HCT116 (cell line): ENCODE data around the gene UTF1. TPM values are rescaled to one million over a fixed set of nuclear protein-coding genes. Genes with fewer than 3 reads are reported as not detected.

Experiments used
- ATAC-seq: fragments of 200-7000 bp; cut with Tn5 transposase; 2 replicates; pipeline ENCODE4 v1.9.1; 2020; ENCODE audit warnings: mild to moderate bottlenecking, moderate library complexity
- BruUV-seq: library from RNA; stranded (reverse); fragments of 400-500 nt; replicated peaks from 2 replicates; lab custom pipeline; 2021; lab: Mats Ljungman, UMichigan
- CTCF ChIA-PET: fragments of 300-600 bp; sonication (Branson Sonifier 250); formaldehyde crosslinking; loops from one replicate; lab custom pipeline; 2021; ENCODE audit warnings: antibody characterized with exemption; lab: Charles Lee
- POLR2A ChIA-PET: fragments of 300-600, 350-600 bp; sonication (Branson Sonifier 250); formaldehyde crosslinking; loops from one replicate; lab custom pipeline; 2021; ENCODE audit warnings: antibody characterized with exemption; lab: Charles Lee
- RAD21 ChIA-PET, 2 experiments: fragments of 300-600 bp; sonication (Branson Sonifier 250); formaldehyde crosslinking; loops; one replicate each; lab custom pipeline; 2023; ENCODE audit warnings: low total read pairs in 2 of 2; ENCODE audit not compliant: uncharacterized antibody in 2 of 2, unreplicated experiment in 2 of 2, low non-redundant PET in 1 of 2; lab: Charles Lee
- DNase-seq: peaks from one replicate; pipeline ENCODE4 v3.0.0-alpha.2; 2010; ENCODE audit warnings: low read depth, low spot score
- H2AFZ ChIP-seq: fragments of 200-600 bp; shearing (Covaris generic), sonication (generic); 2 replicates; pipeline ENCODE4 v1.6.1; 2017; ENCODE audit warnings: low read depth, mixed run types, mixed read lengths, antibody characterized with exemption, low read length; ENCODE audit not compliant: poor library complexity, severe bottlenecking
- H3K27ac ChIP-seq: 2 replicates; pipeline ENCODE4 v1.5.1; 2012; ENCODE audit warnings: low read depth, low read length
- H3K27me3 ChIP-seq: fragments of 200-600 bp; sonication (generic); 2 replicates; pipeline ENCODE4 v1.6.1; 2016; ENCODE audit warnings: mixed run types, low read length, mixed read lengths; ENCODE audit not compliant: insufficient read depth
- H3K36me3 ChIP-seq, 2 experiments: fragments of 200-500 bp in 1 of 2; fragments of 200-600 bp in 1 of 2; sonication (Bioruptor generic) in 1 of 2; sonication (generic) in 1 of 2; 2 replicates each; pipeline versions ENCODE4 v1.5.1 to v1.6.1; 2014 to 2016; ENCODE audit warnings: low read length in 2 of 2, inconsistent platforms in 1 of 2, mixed read lengths in 1 of 2, mixed run types in 1 of 2; ENCODE audit not compliant: insufficient read depth in 2 of 2, control insufficient read depth in 1 of 2
- H3K4me1 ChIP-seq, 2 experiments: fragments of 200-600 bp in 1 of 2; sonication (generic) in 1 of 2; 2 replicates each; pipeline versions ENCODE4 v1.5.1 to v1.6.1; 2012 to 2017; ENCODE audit warnings: low read length in 2 of 2, inconsistent platforms in 1 of 2, mild to moderate bottlenecking in 1 of 2, mixed read lengths in 1 of 2, mixed run types in 1 of 2, moderate library complexity in 1 of 2; ENCODE audit not compliant: insufficient read depth in 2 of 2, control insufficient read depth in 1 of 2
- H3K4me2 ChIP-seq: fragments of 200-600 bp; sonication (generic); 2 replicates; pipeline ENCODE4 v1.6.1; 2017; ENCODE audit warnings: mixed run types, low read length, mixed read lengths
- H3K4me3 ChIP-seq, 2 experiments: fragments of 200-600 bp in 1 of 2; sonication (generic) in 1 of 2; replicated peaks in 1 of 2; 2 replicates each; pipeline ENCODE4 v1.5.1; 2011 to 2016; ENCODE audit warnings: low read length in 2 of 2, control low read depth in 1 of 2, low read depth in 1 of 2, mild to moderate bottlenecking in 1 of 2, mixed read lengths in 1 of 2, mixed run types in 1 of 2
- H3K79me2 ChIP-seq: fragments of 200-600 bp; sonication (generic); 2 replicates; pipeline ENCODE4 v1.6.1; 2017; ENCODE audit warnings: mild to moderate bottlenecking, mixed run types, low read length, moderate library complexity, mixed read lengths; ENCODE audit not compliant: insufficient read depth
- H3K9ac ChIP-seq: fragments of 200-600 bp; sonication (generic); 2 replicates; pipeline ENCODE4 v1.6.1; 2016; ENCODE audit warnings: low read length, mixed read lengths
- H3K9me2 ChIP-seq: fragments of 200-600 bp; sonication (generic), shearing (Covaris generic); 2 replicates; pipeline ENCODE4 v1.6.1; 2017; ENCODE audit warnings: mixed run types, mild to moderate bottlenecking, moderate library complexity; ENCODE audit not compliant: insufficient read depth
- H3K9me3 ChIP-seq, 2 experiments: fragments of 200-500 bp in 1 of 2; fragments of 200-600 bp in 1 of 2; sonication (Bioruptor generic) in 1 of 2; sonication (generic) in 1 of 2; 2 replicates each; pipeline ENCODE4 v1.6.1; 2014 to 2017; ENCODE audit warnings: low read length in 2 of 2, mixed read lengths in 2 of 2, inconsistent platforms in 1 of 2, low read depth in 1 of 2, mild to moderate bottlenecking in 1 of 2, mixed run types in 1 of 2, moderate library complexity in 1 of 2; ENCODE audit not compliant: control insufficient read depth in 1 of 2, insufficient read depth in 1 of 2
- H4K20me1 ChIP-seq: fragments of 200-600 bp; sonication (generic), shearing (Covaris generic); 2 replicates; pipeline ENCODE4 v1.6.1; 2017; ENCODE audit warnings: mixed run types, mild to moderate bottlenecking, moderate library complexity; ENCODE audit not compliant: insufficient read depth
- CEBPB ChIP-seq: IDR thresholded peaks from 2 replicates; pipeline ENCODE4 v1.6.1; 2012; ENCODE audit warnings: low read depth
- EZH2 ChIP-seq: fragments of 200-600 bp; sonication (generic); IDR thresholded peaks from 2 replicates; pipeline ENCODE4 v1.6.1; 2017; ENCODE audit warnings: antibody characterized with exemption, mixed run types
- EZH2phosphoT487 ChIP-seq: fragments of 200-600 bp; IDR thresholded peaks from 2 replicates; pipeline ENCODE4 v1.6.1; 2018; ENCODE audit warnings: antibody characterized with exemption, borderline replicate concordance
- JUND ChIP-seq: IDR thresholded peaks from 2 replicates; pipeline ENCODE4 v1.6.1; 2012
- POLR2AphosphoS5 ChIP-seq: IDR thresholded peaks from 2 replicates; pipeline ENCODE4 v1.6.1; 2011; ENCODE audit warnings: mild to moderate bottlenecking, low read depth, low read length, moderate library complexity
- RAD21 ChIP-seq: IDR thresholded peaks from 2 replicates; pipeline ENCODE4 v1.6.1; 2012; ENCODE audit warnings: low read depth, mild to moderate bottlenecking
- SIN3A ChIP-seq: IDR thresholded peaks from 2 replicates; pipeline ENCODE4 v1.6.1; 2012; ENCODE audit warnings: low read depth
- SP1 ChIP-seq: IDR thresholded peaks from 2 replicates; pipeline ENCODE4 v1.6.1; 2012; ENCODE audit warnings: low read depth
- TCF7L2 ChIP-seq: IDR thresholded peaks from 2 replicates; pipeline ENCODE4 v1.7.0; 2011; ENCODE audit warnings: borderline replicate concordance, inconsistent platforms; ENCODE audit not compliant: insufficient read depth, insufficient read length; ENCODE audit errors: extremely low read depth
- intact Hi-C: fragments of 100-400 bp; cut with micrococcal nuclease; formaldehyde crosslinking; loops from 2 replicates; pipeline ENCODE4 v1.10.0; 2022
- total RNA-seq: library from RNA; stranded (reverse); gene quantifications from one replicate; pipeline ENCODE4 v1.2.1, GENCODE V29; 2021; ENCODE audit not compliant: unreplicated experiment
- TF ChIP-seq, protein P1 (sequence below): IDR thresholded peaks from 2 replicates; pipeline ENCODE4 v1.6.1; 2012; ENCODE audit warnings: low read depth

The UTF1 gene
- total RNA-seq, 1 experiment from 2014 or later: not detected

DNA sequence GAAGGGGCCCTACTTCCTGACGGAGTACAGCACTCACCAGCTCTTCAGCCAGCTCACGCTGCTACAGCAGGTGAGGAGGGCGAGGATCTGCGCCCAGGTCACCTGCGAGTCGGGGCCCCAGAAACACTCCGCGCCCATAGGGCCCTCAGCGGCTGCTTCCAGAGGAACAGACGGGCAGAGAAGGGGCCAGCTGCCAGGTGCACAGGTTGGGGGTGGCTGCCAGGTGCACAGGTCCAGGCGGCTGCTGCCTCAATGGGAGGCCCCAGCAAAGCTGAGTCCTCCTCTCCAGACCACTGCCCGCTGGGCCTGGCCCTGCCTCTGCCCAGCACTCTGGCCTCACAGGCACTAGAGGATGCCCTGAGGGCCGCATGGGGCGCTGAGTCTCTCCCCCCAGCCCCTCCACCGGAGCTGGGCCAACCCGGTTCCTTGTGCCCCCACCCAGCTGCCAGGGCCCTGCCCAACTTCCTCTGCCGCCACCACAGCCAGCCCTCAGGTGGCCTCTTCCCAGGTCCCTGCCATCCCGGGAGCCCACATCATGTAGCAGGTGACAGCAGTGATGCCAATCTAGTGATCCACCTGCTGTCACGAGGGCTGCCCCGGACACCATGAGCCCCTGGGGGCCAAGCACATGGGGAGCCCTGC lies 17.0 kb upstream of the UTF1 start:
- Histone ChIP-seq H3K27me3 (no peaks in the 10 kb centered on the region), H3K9me2 (no peaks in the 10 kb centered on the region), H3K4me1 (no peaks in the 10 kb centered on the region), H3K79me2 (no peaks in the 10 kb centered on the region), H3K36me3 (no peaks in the 10 kb centered on the region)
- BruUV-seq: no TSS peak
- TF ChIP-seq RAD21 (no peak), EZH2 (no peak), JUND (no peak), EZH2phosphoT487 (no peak), TCF7L2 (no peak), SIN3A (no peak), SP1 (no peak), CEBPB (no peak), POLR2AphosphoS5 (no peak)
- TF ChIP-seq, protein P1, sequence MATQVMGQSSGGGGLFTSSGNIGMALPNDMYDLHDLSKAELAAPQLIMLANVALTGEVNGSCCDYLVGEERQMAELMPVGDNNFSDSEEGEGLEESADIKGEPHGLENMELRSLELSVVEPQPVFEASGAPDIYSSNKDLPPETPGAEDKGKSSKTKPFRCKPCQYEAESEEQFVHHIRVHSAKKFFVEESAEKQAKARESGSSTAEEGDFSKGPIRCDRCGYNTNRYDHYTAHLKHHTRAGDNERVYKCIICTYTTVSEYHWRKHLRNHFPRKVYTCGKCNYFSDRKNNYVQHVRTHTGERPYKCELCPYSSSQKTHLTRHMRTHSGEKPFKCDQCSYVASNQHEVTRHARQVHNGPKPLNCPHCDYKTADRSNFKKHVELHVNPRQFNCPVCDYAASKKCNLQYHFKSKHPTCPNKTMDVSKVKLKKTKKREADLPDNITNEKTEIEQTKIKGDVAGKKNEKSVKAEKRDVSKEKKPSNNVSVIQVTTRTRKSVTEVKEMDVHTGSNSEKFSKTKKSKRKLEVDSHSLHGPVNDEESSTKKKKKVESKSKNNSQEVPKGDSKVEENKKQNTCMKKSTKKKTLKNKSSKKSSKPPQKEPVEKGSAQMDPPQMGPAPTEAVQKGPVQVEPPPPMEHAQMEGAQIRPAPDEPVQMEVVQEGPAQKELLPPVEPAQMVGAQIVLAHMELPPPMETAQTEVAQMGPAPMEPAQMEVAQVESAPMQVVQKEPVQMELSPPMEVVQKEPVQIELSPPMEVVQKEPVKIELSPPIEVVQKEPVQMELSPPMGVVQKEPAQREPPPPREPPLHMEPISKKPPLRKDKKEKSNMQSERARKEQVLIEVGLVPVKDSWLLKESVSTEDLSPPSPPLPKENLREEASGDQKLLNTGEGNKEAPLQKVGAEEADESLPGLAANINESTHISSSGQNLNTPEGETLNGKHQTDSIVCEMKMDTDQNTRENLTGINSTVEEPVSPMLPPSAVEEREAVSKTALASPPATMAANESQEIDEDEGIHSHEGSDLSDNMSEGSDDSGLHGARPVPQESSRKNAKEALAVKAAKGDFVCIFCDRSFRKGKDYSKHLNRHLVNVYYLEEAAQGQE: no peak
- TF ChIP-seq, all 23 proteins: peak for 0
- ChIA-PET POLR2A (no interaction called here), CTCF (no interaction called here), RAD21 (no interaction called here)
- no peak for ATAC-seq
- Histone ChIP-seq H3K9ac (no peak overlapping the region), H2AFZ (no peak overlapping the region), H3K27ac (no peak overlapping the region), H4K20me1 (no peaks in the 10 kb centered on the region), H3K9me3 (no peaks in the 10 kb centered on the region), H3K4me2 (no peak overlapping the region), H3K4me3 (no peak overlapping the region)
- intact Hi-C loops: no loop called here
- DNase-seq: no peak
